ENCODE results near the gene SLC6A2. TPM values are rescaled to one million over a fixed set of nuclear protein-coding genes. Genes with fewer than 3 reads are reported as not detected.

The SLC6A2 gene
- total RNA-seq, 2 experiments from 2014 or later = not detected

DNA sequence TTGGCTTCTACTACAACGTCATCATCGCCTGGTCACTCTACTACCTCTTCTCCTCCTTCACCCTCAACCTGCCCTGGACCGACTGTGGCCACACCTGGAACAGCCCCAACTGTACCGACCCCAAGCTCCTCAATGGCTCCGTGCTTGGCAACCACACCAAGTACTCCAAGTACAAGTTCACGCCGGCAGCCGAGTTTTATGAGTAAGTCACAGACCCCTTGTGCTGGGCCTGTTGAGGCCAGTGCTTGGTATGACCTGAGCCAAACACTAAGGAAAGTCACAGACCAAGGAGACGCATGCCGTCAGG lies 16.1 kb downstream of the SLC6A2 start:
- H3K27me3 Mint-ChIP-seq = peaks cover 14% of the 10 kb centered on the region
- ATAC-seq (ENCODE audit: poor library complexity) = no peak
- Histone ChIP-seq H3K4me3 (ENCODE audit: low read length) (no peak overlapping the region), H3K27ac (ENCODE audit: low read depth in 1 of 2, low read length in 2 of 2) (no peak overlapping the region), H3K36me3 (ENCODE audit: insufficient read depth, low read length) (no peaks in the 10 kb centered on the region), H3K27me3 (ENCODE audit: control insufficient read depth in 1 of 2, insufficient read depth in 2 of 2, low read length in 2 of 2) (no peaks in the 10 kb centered on the region), H3K4me1 (ENCODE audit: insufficient read depth, low read length) (no peaks in the 10 kb centered on the region), H3K9me3 (ENCODE audit: control insufficient read depth in 1 of 2, insufficient read depth in 1 of 2, low read length in 2 of 2) (peaks cover 0 to 9% of the 10 kb centered on the region in 2 experiments)
- TF ChIP-seq, protein P1, sequence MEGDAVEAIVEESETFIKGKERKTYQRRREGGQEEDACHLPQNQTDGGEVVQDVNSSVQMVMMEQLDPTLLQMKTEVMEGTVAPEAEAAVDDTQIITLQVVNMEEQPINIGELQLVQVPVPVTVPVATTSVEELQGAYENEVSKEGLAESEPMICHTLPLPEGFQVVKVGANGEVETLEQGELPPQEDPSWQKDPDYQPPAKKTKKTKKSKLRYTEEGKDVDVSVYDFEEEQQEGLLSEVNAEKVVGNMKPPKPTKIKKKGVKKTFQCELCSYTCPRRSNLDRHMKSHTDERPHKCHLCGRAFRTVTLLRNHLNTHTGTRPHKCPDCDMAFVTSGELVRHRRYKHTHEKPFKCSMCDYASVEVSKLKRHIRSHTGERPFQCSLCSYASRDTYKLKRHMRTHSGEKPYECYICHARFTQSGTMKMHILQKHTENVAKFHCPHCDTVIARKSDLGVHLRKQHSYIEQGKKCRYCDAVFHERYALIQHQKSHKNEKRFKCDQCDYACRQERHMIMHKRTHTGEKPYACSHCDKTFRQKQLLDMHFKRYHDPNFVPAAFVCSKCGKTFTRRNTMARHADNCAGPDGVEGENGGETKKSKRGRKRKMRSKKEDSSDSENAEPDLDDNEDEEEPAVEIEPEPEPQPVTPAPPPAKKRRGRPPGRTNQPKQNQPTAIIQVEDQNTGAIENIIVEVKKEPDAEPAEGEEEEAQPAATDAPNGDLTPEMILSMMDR (IDR thresholded peaks at IDR 0.05) = no peak
- ChIA-PET CTCF (no interaction called here), POLR2A (no interaction called here)
- DNase-seq = no peak
- H3K36me3 Mint-ChIP-seq (ENCODE audit: low read depth) = no peaks in the 10 kb centered on the region
- H3K4me3 Mint-ChIP-seq = no peak overlapping the region
- H3K27ac Mint-ChIP-seq = no peak overlapping the region
- intact Hi-C loops (cut with DNase I, micrococcal nuclease) = no loop called here
- H3K9me3 Mint-ChIP-seq = no peaks in the 10 kb centered on the region
- no peaks in the 10 kb centered on the region for H3K4me1 Mint-ChIP-seq (ENCODE audit: low read depth)

DNA sequence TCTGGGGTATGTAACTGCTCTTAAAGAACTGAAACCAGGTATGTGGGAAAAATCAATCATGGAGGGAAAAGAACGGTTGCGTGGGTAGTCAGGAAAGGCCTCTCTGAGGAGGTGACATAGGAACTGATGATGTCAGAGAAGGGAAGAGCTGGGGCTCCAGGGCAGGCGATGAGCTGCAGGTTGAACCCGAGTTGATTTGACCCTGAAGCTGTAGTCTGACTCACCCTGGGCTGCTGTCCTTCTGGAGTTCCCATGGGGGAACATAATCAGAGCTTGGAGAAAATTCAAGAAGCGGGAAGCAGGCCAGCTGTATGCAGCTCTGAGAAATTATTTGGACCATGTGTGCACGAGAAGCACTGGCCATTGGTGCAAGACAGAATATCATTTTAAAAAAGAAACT lies 16.7 kb downstream of the SLC6A2 start:
- no peak overlapping the region for H3K4me3 ChIP-seq (ENCODE audit: low read length)
- peaks cover 9% of the 10 kb centered on the region for H3K27me3 Mint-ChIP-seq
- H3K4me3 Mint-ChIP-seq = no peak overlapping the region
- no peaks in the 10 kb centered on the region for H3K27me3 ChIP-seq (ENCODE audit: control insufficient read depth in 1 of 2, insufficient read depth in 2 of 2, low read length in 2 of 2)
- no peak for DNase-seq
- no peaks in the 10 kb centered on the region for H3K36me3 Mint-ChIP-seq (ENCODE audit: low read depth)
- CTCF ChIA-PET = no interaction called here
- TF ChIP-seq, protein P1 (IDR thresholded peaks at IDR 0.05) = no peak
- H3K9me3 Mint-ChIP-seq = no peaks in the 10 kb centered on the region
- H3K36me3 ChIP-seq (ENCODE audit: insufficient read depth, low read length) = no peaks in the 10 kb centered on the region
- no peak for ATAC-seq (ENCODE audit: poor library complexity)
- intact Hi-C loops (cut with DNase I, micrococcal nuclease) = no loop called here
- peaks cover 0 to 9% of the 10 kb centered on the region in 2 experiments for H3K9me3 ChIP-seq (ENCODE audit: control insufficient read depth in 1 of 2, insufficient read depth in 1 of 2, low read length in 2 of 2)
- POLR2A ChIA-PET = no interaction called here
- H3K4me1 ChIP-seq (ENCODE audit: insufficient read depth, low read length) = no peaks in the 10 kb centered on the region
- no peak overlapping the region for H3K27ac Mint-ChIP-seq
- no peak overlapping the region for H3K27ac ChIP-seq (ENCODE audit: low read depth in 1 of 2, low read length in 2 of 2)
- H3K4me1 Mint-ChIP-seq (ENCODE audit: low read depth) = no peaks in the 10 kb centered on the region

DNA sequence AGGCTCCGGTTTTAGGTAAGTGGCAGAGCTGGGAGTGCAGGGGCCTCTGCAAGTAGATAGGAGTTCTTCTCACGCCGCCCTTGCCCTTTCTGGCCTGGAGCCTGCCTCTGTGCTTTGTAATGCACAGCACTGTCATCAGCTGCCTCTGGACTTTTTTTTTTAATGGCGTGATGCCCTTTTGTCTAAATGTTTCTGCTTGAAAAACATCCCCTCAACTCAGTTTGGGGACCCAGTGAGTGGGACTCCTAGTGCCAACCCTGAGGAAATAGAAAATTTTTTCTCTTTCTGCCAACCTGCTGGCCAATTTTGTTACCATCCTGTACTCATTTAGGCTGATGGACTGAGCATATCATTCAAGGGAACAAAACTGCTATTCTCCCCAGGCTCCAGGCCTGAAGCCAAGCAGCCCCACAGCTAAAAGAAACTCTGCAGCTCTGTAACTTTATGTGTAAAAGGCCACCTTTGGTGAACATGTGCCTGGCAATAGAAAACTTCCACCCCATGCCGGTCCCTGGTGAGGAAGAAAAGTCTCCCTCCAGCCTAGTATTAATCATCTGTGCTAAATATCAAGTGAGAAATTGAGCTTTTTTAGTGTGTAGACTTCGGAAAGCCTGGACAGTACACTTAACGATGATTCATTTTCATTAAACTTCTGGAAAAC lies 22.5 kb downstream of the SLC6A2 start:
- ATAC-seq (ENCODE audit: poor library complexity) (no peak), DNase-seq (no peak)
- H3K4me1 ChIP-seq (ENCODE audit: insufficient read depth, low read length) = no peaks in the 10 kb centered on the region
- ChIA-PET POLR2A (no interaction called here), CTCF (no interaction called here)
- H3K27me3 Mint-ChIP-seq = peaks cover 14% of the 10 kb centered on the region
- intact Hi-C loops (cut with DNase I, micrococcal nuclease) = no loop called here
- no peak overlapping the region for H3K27ac ChIP-seq (ENCODE audit: low read depth in 1 of 2, low read length in 2 of 2)
- H3K36me3 Mint-ChIP-seq (ENCODE audit: low read depth) = no peaks in the 10 kb centered on the region
- H3K27ac Mint-ChIP-seq = no peak overlapping the region
- no peaks in the 10 kb centered on the region for H3K9me3 Mint-ChIP-seq
- no peak overlapping the region for H3K4me3 Mint-ChIP-seq
- no peak overlapping the region for H3K4me3 ChIP-seq (ENCODE audit: low read length)
- no peaks in the 10 kb centered on the region for H3K36me3 ChIP-seq (ENCODE audit: insufficient read depth, low read length)
- no peaks in the 10 kb centered on the region for H3K27me3 ChIP-seq (ENCODE audit: control insufficient read depth in 1 of 2, insufficient read depth in 2 of 2, low read length in 2 of 2)
- H3K4me1 Mint-ChIP-seq (ENCODE audit: low read depth) = no peaks in the 10 kb centered on the region
- no peaks in the 10 kb centered on the region for H3K9me3 ChIP-seq (ENCODE audit: control insufficient read depth in 1 of 2, insufficient read depth in 1 of 2, low read length in 2 of 2)
- TF ChIP-seq, protein P1 (IDR thresholded peaks at IDR 0.05) = no peak
